WTC11 (cell line): Measurements from ENCODE around the gene SGCD. TPM values are rescaled to one million over a fixed set of nuclear protein-coding genes. Genes with fewer than 3 reads are reported as not detected.

Experiments used
- ATAC-seq: fragments of 200-7000 bp; cut with Tn5 transposase; 2 replicates; pipeline ENCODE4 v1.10.0; 2021; ENCODE audit warnings: mild to moderate bottlenecking, moderate library complexity
- CTCF ChIA-PET: fragments of 300-600 bp; sonication (Branson Sonifier 250); formaldehyde crosslinking; loops from one replicate; lab custom pipeline; 2021; ENCODE audit warnings: antibody characterized with exemption; lab: Charles Lee
- POLR2A ChIA-PET: fragments of 350-600 bp; sonication (Branson Sonifier 250); formaldehyde crosslinking; loops from one replicate; lab custom pipeline; 2021; ENCODE audit warnings: antibody characterized with exemption; lab: Charles Lee
- DNase-seq: peaks from one replicate; pipeline ENCODE4 v3.0.0; 2021; ENCODE audit warnings: low spot score
- H3K27ac Mint-ChIP-seq: 2 replicates; pipeline ENCODE4 v1.8.0; 2021; ENCODE audit warnings: mixed read lengths
- H3K27me3 Mint-ChIP-seq: 2 replicates; pipeline ENCODE4 v1.8.0; 2021; ENCODE audit warnings: low read depth, mild to moderate bottlenecking, moderate library complexity, mixed read lengths
- H3K36me3 Mint-ChIP-seq: 2 replicates; pipeline ENCODE4 v1.8.0; 2021; ENCODE audit warnings: mixed read lengths
- H3K4me1 Mint-ChIP-seq: 2 replicates; pipeline ENCODE4 v1.8.0; 2022; ENCODE audit warnings: mixed read lengths
- H3K4me3 Mint-ChIP-seq: 2 replicates; pipeline ENCODE4 v1.8.0; 2021; ENCODE audit warnings: mild to moderate bottlenecking, moderate library complexity, mixed read lengths
- H3K9me3 Mint-ChIP-seq: 2 replicates; pipeline ENCODE4 v1.8.0; 2021; ENCODE audit warnings: mixed read lengths
- ETV6 ChIP-seq: sonication (generic); formaldehyde crosslinking; IDR thresholded peaks from 2 replicates; pipeline ENCODE4 v1.8.1; 2022; ENCODE audit warnings: mild to moderate bottlenecking, missing genetic modification reagents
- GABPB1 ChIP-seq: sonication (generic); formaldehyde crosslinking; IDR thresholded peaks from 2 replicates; pipeline ENCODE4 v1.8.1; 2023; ENCODE audit warnings: mild to moderate bottlenecking, missing genetic modification reagents
- MXD4 ChIP-seq: fragments of 250-450 bp; sonication (Bioruptor Pico); IDR thresholded peaks from 2 replicates; pipeline ENCODE4 v1.8.0; 2021; ENCODE audit warnings: mild to moderate bottlenecking, moderate library complexity, borderline replicate concordance
- RORB ChIP-seq: fragments of 250-450 bp; sonication (Bioruptor Pico); IDR thresholded peaks from 2 replicates; pipeline ENCODE4 v1.9.0; 2021; ENCODE audit warnings: mild to moderate bottlenecking
- TP53 ChIP-seq: sonication (generic); formaldehyde crosslinking; IDR thresholded peaks from 2 replicates; pipeline ENCODE4 v1.8.1; 2023; ENCODE audit warnings: mild to moderate bottlenecking, missing genetic modification reagents
- ZNF219 ChIP-seq: sonication (generic); formaldehyde crosslinking; IDR thresholded peaks from 2 replicates; pipeline ENCODE4 v1.8.0; 2023; ENCODE audit warnings: missing genetic modification reagents, mild to moderate bottlenecking, borderline replicate concordance
- ZNF416 ChIP-seq: fragments of 250-450 bp; sonication (Bioruptor Pico); IDR thresholded peaks from 2 replicates; pipeline ENCODE4 v1.9.0; 2021; ENCODE audit warnings: mild to moderate bottlenecking, inconsistent platforms
- ZNF671 ChIP-seq: fragments of 250-450 bp; sonication (Bioruptor Pico); IDR thresholded peaks from 2 replicates; pipeline ENCODE4 v1.8.0; 2021; ENCODE audit warnings: mild to moderate bottlenecking
- total RNA-seq: library from RNA; stranded (reverse); gene quantifications from 3 replicates; pipeline ENCODE4 v1.2.3, GENCODE V29; 2021
- TF ChIP-seq, protein P1 (sequence below): sonication (generic); formaldehyde crosslinking; IDR thresholded peaks from 2 replicates; pipeline ENCODE4 v1.8.0; 2023; ENCODE audit warnings: missing genetic modification reagents, mild to moderate bottlenecking, borderline replicate concordance
- TF ChIP-seq, protein P2 (sequence below): sonication (generic); formaldehyde crosslinking; IDR thresholded peaks from 2 replicates; pipeline ENCODE4 v1.8.0; 2022; ENCODE audit warnings: missing genetic modification reagents
- TF ChIP-seq, protein P3 (sequence below): fragments of 250-450 bp; sonication (Bioruptor Pico); IDR thresholded peaks from 2 replicates; pipeline ENCODE4 v1.9.0; 2021; ENCODE audit warnings: mild to moderate bottlenecking
- TF ChIP-seq, protein P4 (sequence below): sonication (generic); formaldehyde crosslinking; IDR thresholded peaks from 2 replicates; pipeline ENCODE4 v1.8.1; 2022; ENCODE audit warnings: missing genetic modification reagents, borderline replicate concordance
- TF ChIP-seq, protein P5 (sequence below): sonication (generic); formaldehyde crosslinking; IDR thresholded peaks from 2 replicates; pipeline ENCODE4 v1.8.0; 2022; ENCODE audit warnings: mild to moderate bottlenecking, missing genetic modification reagents

Gene SGCD
- total RNA-seq, 1 experiment from 2014 or later = 0.33 TPM

DNA sequence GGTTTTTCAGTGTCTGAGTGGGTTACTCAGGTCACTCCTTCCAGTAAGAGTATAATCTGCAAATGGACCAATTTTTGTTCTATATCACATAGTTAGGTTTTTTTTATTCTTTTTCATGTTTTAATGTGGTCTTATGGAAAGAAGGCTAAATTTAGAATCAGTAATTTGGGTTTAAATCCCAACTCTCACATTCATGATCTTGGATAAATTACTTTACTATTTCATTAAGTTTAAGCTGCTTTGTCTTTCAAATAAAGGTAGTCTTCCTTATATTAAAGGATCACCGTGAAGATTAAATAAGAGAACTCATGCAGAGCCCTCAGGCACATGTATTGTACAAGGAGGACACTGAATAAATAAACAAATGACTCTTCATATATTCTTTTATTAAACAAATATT lies 234.7 kb downstream of the SGCD start (continued):
- TF ChIP-seq, protein P1, sequence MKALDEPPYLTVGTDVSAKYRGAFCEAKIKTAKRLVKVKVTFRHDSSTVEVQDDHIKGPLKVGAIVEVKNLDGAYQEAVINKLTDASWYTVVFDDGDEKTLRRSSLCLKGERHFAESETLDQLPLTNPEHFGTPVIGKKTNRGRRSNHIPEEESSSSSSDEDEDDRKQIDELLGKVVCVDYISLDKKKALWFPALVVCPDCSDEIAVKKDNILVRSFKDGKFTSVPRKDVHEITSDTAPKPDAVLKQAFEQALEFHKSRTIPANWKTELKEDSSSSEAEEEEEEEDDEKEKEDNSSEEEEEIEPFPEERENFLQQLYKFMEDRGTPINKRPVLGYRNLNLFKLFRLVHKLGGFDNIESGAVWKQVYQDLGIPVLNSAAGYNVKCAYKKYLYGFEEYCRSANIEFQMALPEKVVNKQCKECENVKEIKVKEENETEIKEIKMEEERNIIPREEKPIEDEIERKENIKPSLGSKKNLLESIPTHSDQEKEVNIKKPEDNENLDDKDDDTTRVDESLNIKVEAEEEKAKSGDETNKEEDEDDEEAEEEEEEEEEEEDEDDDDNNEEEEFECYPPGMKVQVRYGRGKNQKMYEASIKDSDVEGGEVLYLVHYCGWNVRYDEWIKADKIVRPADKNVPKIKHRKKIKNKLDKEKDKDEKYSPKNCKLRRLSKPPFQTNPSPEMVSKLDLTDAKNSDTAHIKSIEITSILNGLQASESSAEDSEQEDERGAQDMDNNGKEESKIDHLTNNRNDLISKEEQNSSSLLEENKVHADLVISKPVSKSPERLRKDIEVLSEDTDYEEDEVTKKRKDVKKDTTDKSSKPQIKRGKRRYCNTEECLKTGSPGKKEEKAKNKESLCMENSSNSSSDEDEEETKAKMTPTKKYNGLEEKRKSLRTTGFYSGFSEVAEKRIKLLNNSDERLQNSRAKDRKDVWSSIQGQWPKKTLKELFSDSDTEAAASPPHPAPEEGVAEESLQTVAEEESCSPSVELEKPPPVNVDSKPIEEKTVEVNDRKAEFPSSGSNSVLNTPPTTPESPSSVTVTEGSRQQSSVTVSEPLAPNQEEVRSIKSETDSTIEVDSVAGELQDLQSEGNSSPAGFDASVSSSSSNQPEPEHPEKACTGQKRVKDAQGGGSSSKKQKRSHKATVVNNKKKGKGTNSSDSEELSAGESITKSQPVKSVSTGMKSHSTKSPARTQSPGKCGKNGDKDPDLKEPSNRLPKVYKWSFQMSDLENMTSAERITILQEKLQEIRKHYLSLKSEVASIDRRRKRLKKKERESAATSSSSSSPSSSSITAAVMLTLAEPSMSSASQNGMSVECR (CRISPR knock-in tag) = no peak
- no peak for TF ChIP-seq RORB (CRISPR knock-in tag)

DNA sequence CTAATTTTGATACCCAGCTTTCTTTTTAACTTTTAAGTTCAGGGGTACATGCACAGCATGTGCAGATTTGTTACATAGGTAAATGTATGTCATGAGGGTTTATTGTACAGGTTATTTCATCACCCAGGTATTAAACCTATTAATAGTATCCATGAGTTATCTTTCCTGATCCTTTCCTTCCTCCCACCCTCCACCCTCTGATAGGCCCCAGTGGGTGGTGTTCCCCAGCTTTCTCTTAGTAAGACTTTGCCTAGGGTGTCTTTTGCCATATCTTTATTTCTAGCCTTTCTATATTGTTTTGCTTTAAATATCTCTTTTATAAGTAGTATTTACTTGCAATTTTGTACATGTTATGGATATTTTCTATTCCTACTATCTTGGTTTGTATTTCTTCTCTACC lies 243.7 kb downstream of the SGCD start:
- ATAC-seq = no peak
- H3K9me3 Mint-ChIP-seq = peaks cover 3% of the 10 kb centered on the region; the same call in 1 of the 2 replicates
- CTCF ChIA-PET = no interaction called here

DNA sequence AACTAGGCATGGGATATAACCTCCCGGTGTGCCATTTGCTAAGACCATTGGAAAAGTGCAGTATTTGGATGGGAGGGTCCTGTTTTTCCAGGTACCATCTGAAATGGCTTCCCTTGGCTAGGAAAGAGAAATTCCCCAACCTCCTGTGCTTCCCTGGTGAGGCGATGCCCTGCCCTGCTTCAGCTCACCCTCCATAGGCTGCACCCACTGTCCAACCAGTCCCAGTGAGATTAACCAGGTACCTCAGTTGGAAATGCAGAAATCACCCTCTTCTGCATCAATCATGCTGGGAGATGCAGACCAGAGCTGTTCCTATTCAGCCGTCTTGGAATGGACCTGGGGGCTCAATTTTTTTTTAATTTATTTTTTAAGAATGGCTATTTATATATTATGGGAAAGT lies 254.8 kb downstream of the SGCD start:
- ChIA-PET POLR2A (no interaction called here), CTCF (no interaction called here)
- no peak for DNase-seq
- H3K9me3 Mint-ChIP-seq = peaks cover 28% of the 10 kb centered on the region
- no peak for TF ChIP-seq MXD4 (CRISPR knock-in tag)
- no peak for TF ChIP-seq ZNF416
- TF ChIP-seq GABPB1 (CRISPR knock-in tag) = no peak
- TF ChIP-seq ZNF219 (CRISPR knock-in tag) = no peak
- TF ChIP-seq TP53 (CRISPR knock-in tag) = no peak
- TF ChIP-seq, protein P2, sequence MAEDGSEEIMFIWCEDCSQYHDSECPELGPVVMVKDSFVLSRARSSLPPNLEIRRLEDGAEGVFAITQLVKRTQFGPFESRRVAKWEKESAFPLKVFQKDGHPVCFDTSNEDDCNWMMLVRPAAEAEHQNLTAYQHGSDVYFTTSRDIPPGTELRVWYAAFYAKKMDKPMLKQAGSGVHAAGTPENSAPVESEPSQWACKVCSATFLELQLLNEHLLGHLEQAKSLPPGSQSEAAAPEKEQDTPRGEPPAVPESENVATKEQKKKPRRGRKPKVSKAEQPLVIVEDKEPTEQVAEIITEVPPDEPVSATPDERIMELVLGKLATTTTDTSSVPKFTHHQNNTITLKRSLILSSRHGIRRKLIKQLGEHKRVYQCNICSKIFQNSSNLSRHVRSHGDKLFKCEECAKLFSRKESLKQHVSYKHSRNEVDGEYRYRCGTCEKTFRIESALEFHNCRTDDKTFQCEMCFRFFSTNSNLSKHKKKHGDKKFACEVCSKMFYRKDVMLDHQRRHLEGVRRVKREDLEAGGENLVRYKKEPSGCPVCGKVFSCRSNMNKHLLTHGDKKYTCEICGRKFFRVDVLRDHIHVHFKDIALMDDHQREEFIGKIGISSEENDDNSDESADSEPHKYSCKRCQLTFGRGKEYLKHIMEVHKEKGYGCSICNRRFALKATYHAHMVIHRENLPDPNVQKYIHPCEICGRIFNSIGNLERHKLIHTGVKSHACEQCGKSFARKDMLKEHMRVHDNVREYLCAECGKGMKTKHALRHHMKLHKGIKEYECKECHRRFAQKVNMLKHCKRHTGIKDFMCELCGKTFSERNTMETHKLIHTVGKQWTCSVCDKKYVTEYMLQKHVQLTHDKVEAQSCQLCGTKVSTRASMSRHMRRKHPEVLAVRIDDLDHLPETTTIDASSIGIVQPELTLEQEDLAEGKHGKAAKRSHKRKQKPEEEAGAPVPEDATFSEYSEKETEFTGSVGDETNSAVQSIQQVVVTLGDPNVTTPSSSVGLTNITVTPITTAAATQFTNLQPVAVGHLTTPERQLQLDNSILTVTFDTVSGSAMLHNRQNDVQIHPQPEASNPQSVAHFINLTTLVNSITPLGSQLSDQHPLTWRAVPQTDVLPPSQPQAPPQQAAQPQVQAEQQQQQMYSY (CRISPR knock-in tag) = no peak
- TF ChIP-seq, protein P3, sequence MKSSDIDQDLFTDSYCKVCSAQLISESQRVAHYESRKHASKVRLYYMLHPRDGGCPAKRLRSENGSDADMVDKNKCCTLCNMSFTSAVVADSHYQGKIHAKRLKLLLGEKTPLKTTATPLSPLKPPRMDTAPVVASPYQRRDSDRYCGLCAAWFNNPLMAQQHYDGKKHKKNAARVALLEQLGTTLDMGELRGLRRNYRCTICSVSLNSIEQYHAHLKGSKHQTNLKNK (CRISPR knock-in tag) = no peak
- no peak for TF ChIP-seq ZNF671
- H3K36me3 Mint-ChIP-seq = peaks cover 18% of the 10 kb centered on the region
- peaks cover 5% of the 10 kb centered on the region; the same call in 1 of the 2 replicates for H3K27me3 Mint-ChIP-seq
- no peak for ATAC-seq
- H3K4me3 Mint-ChIP-seq = no peak overlapping the region
- H3K4me1 Mint-ChIP-seq = no peaks in the 10 kb centered on the region
- no peak overlapping the region for H3K27ac Mint-ChIP-seq

More for the DNA sequence above, 243.7 kb downstream of the SGCD start:
- Mint-ChIP-seq H3K27me3 (no peaks in the 10 kb centered on the region), H3K27ac (no peak overlapping the region), H3K36me3 (no peaks in the 10 kb centered on the region), H3K4me1 (peaks cover 2% of the 10 kb centered on the region; the same call in 1 of the 2 replicates), H3K4me3 (no peak overlapping the region)
- POLR2A ChIA-PET = no interaction called here
- no peak for DNase-seq
- TF ChIP-seq, protein P4, sequence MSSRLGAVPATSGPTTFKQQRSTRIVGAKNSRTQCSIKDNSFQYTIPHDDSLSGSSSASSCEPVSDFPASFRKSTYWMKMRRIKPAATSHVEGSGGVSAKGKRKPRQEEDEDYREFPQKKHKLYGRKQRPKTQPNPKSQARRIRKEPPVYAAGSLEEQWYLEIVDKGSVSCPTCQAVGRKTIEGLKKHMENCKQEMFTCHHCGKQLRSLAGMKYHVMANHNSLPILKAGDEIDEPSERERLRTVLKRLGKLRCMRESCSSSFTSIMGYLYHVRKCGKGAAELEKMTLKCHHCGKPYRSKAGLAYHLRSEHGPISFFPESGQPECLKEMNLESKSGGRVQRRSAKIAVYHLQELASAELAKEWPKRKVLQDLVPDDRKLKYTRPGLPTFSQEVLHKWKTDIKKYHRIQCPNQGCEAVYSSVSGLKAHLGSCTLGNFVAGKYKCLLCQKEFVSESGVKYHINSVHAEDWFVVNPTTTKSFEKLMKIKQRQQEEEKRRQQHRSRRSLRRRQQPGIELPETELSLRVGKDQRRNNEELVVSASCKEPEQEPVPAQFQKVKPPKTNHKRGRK = no peak
- no peak for TF ChIP-seq ETV6
- TF ChIP-seq, protein P5, sequence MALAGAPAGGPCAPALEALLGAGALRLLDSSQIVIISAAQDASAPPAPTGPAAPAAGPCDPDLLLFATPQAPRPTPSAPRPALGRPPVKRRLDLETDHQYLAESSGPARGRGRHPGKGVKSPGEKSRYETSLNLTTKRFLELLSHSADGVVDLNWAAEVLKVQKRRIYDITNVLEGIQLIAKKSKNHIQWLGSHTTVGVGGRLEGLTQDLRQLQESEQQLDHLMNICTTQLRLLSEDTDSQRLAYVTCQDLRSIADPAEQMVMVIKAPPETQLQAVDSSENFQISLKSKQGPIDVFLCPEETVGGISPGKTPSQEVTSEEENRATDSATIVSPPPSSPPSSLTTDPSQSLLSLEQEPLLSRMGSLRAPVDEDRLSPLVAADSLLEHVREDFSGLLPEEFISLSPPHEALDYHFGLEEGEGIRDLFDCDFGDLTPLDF (CRISPR knock-in tag) = no peak
- TF ChIP-seq GABPB1 (CRISPR knock-in tag) = no peak
